Uterus (tissue), 2 donors: Measurements from ENCODE around the gene LIMS2.

ENCODE experiments used
- CTCF ChIP-seq, 4 experiments: fragments of 200-600 bp in 2 of 4; fragments of 450-650 bp in 2 of 4; sonication (generic) in 2 of 4; IDR thresholded peaks; one replicate each; pipeline ENCODE4 v1.5.1; 2016 to 2019; ENCODE audit warnings: antibody characterized with exemption in 4 of 4, mild to moderate bottlenecking in 2 of 4, moderate library complexity in 1 of 4
- POLR2A ChIP-seq, 2 donors: fragments of 450-650 bp; IDR thresholded peaks; one replicate each; pipeline ENCODE4 v1.6.1; 2016; ENCODE audit warnings: antibody characterized with exemption in 2 of 2, mild to moderate bottlenecking in 1 of 2, moderate library complexity in 1 of 2

DNA sequence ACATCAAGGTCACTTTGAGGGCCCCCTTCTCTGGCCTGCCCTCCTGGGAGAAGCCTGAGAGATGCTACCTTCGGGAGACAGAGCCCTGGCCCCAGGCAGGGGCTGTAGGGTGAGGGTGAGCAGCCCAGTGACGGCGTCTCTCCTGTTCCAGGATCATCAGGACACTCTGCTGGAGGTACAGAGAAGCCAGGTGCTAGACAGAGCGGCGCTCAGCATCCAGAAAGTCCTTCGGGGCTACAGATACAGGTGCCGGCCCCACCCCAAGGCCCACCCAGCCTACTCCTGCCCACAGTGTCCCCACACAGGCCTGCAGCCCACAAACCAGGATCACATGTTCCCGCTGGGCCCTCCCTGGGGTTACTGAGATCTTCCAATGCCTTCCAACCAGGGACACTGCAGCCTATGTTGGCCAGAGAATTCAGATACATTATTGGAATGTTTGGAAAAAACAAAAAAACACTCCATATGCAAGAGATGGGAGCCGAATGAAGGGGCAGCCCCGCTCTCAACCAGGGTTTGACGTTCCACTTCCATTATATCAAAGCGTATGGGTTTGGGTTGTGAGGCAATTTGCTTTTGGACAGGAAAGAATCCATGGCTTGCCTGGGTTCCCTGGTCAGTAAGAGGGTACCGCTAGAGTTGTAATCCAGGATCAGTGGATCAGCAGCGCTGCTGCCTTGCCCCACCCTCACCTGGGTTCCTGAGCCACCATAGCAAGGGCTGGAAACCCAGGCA, 78.9 kb downstream of the LIMS2 start:
- no peak for TF ChIP-seq POLR2A (IDR thresholded peaks at IDR 0.05)
- TF ChIP-seq CTCF (IDR thresholded peaks at IDR 0.05), result no peak
